ENCODE measurements around the gene STYXL2.

The STYXL2 gene

GRCh38 chr1:167093846-167094516 is at the start of gene STYXL2:
Gene STYXL2, plus strand, starts transcription at chr1:167094075. Its CDS starts 775 bp downstream, at chr1:167094850.
- no peak for DNase-seq

GRCh38 chr1:167051907-167052306 is 42.0 kb upstream of the STYXL2 start:
- no peak for DNase-seq

- peak; percentile 36 to 37 for DNase-seq
These were observed 41.5 kb upstream of the STYXL2 start for GRCh38 chr1:167052389-167052788.

DNA sequence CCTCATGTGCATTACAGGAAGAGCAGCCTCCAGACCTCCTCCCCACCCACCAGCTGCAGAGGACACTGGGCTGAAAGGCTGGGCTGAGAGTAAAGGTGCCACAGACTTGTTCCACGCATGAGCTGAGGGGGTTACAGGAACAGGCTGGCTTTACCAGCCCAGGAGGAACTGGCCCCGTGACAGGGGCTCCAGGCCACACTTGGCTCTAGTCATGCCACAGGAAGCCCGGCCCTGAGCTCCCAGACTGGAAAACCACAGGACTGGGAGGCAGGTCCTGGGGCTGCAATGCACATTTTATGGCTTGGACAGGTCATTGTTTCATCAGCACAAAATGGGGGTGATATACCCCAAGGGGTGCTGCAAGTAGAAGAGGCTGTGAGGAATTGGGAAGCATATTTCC is 39.3 kb upstream of the STYXL2 start:
- DNase-seq: no peak

DNA sequence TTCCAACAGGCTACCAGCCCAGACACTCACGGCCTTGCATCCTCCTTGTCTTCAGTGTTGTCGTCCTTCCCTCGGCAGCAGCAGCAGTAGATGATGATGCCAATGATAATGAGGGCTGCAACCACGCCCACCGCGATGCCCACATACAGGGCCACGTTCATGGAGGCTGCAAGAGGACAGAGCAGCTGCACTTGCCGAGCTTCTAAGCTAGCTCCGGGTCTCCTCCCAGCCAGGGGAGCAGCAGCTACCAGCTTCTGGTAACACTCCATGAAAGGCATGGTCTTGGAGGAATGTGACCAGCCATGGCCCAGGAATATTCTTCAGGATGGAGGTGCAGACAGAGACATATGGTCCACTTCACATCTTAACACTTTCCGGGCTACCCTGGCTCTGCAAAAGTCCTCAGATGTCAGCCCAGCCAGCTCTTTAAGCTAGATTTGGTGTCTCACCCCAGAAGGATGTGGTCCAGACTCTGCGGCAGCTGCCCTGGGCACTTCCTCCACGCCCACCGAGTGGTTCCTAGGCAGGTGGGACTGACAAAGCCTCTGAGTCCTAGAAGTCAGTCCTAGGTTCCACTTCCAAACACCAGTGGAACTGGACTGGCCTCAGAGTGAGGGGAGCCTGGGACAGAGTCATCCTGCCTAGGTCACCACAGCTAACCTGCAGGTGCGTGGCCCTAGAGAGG is 38.8 kb upstream of the STYXL2 start:
- peak in 1 of 2 experiments; percentile 17 for DNase-seq

- peak in 1 of 2 experiments; percentile 60 for DNase-seq
These were observed 37.2 kb upstream of the STYXL2 start for GRCh38 chr1:167056529-167057231.

- DNase-seq: peak; percentile 71 to 73
These were observed 36.6 kb upstream of the STYXL2 start for GRCh38 chr1:167057241-167057688.

- DNase-seq: peak; percentile 47 to 62
These were observed 34.6 kb upstream of the STYXL2 start for GRCh38 chr1:167059045-167059808.

- DNase-seq: no peak
These were observed 34.1 kb upstream of the STYXL2 start for GRCh38 chr1:167059809-167060107.

- no peak for DNase-seq
These were observed 33.5 kb upstream of the STYXL2 start for GRCh38 chr1:167060141-167061072.

DNA sequence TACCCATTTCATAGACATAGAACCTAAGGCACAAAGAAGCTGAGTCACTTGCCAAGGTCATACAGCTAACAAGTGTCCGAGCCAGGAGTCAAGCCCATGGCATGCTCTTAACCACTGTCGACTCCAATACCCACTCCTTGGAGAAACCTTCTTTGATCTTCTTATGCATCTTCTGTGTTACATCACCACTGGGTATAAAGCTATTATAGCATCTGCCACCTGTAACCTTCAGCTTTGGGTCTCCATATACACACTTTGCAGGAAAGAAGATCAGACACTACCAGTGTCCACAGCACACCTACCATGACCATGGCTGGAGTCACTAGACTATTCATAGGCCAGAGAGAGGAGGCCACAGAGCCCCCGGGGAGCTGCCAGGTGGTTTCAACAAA is 32.8 kb upstream of the STYXL2 start:
- no peak for DNase-seq

DNA sequence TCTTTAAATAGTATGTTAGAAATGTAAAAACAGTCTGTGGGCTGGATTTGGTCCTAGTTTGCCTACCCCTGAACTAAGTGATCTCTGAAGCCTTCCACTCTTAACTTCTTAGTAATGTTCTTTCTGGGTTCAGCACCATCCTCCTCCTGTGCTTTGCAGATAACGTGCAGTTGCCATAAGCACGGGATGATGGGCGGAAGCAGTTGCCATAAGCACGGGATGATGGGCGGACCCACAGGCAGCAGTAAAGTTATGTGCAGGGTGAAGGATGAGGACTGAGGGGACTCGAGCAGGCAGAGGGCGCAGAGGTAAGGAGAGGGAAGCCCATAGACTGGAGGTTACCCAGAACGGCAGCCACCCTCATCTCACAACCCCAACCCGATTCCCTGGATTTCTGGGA is 29.3 kb upstream of the STYXL2 start:
- no peak for DNase-seq

DNA sequence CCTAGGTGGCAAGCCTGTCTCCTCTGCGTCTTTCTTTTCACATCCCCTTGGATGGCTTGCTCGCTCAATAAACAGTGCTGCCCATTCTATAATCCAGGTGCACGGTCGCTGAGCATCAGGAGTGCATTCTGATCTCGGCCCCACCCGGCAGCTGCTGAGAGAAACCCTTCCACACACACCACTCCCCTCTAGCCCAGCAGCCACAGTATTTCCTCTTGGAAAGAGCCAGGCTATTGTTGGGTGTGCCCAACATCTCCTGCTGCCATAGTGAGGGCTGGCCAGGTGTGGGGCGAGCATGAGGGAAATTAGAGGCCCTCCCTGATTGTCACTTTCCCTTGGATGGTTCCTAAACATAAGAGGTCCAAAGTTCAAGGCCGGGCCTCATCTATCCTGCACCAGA is 28.4 kb upstream of the STYXL2 start:
- peak in 1 of 2 experiments; percentile 24 for DNase-seq

- DNase-seq: peak; percentile 32 to 36
These were observed 27.3 kb upstream of the STYXL2 start for GRCh38 chr1:167066333-167067122.

GRCh38 chr1:167067904-167068303 is 26.0 kb upstream of the STYXL2 start:
- no peak for DNase-seq

- DNase-seq: no peak
These were observed 25.1 kb upstream of the STYXL2 start for GRCh38 chr1:167068761-167069160.

- no peak for DNase-seq
These were observed 22.6 kb upstream of the STYXL2 start for GRCh38 chr1:167071286-167071685.

DNA sequence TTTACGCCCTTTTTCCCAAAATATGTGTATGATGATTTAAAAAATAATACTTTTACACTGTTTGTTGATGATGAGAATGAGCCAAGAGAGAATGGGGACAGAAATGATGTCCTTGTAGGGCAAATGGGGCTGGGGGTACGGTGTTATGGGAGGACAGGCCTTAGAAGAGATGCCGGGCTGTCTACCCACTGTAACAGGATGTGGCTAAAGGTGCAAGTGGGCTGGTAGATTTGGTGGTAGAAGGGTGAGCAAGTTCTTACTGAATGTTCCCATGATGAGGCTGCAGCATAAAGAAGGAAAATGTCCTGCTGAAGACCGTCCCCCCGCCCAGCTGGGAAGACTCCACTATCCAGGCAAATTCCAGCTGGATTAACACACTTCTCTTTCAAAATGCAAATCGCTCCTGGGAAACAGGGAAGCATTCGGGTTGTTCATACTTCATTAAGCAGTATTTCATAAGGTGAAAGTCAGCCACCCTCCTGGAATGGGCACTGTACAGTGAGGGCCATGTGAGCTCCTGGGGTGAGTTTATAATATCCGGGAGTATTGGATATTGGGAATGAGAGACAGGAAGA is 17.7 kb upstream of the STYXL2 start:
- no peak for DNase-seq

DNA sequence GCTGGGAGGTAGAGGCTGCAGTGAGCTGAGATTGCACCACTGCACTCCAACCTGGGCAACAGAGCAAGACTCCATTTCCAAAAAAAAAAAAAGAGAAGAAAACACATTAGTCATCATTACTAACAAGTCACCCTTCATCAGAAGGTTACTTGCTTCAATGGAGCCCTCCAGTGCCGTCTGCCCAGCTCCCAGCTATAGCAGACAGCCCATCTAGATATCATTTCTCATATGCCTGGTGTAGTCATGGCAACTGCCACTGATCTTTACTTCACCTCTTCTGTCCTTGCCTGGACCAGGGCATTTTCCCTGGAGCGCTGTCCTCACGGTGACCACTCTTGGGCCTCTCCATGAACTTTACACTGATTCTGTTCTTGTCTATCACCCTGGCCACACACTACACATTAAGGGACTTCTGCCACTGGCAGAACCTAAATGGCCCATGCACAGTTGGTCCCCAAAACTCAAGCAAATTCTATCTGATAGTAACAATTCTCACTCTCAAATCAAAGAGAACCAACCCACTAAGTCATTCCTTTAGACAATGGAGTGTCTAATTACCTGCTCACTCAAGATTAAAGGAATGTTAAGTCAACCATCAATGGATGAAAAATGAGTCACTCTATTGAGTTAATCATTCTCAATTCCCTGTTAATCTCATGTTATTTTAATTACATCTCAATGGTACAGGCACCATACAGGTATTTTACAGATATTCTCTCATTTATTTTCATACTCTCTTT is 16.6 kb upstream of the STYXL2 start:
- DNase-seq: no peak

DNA sequence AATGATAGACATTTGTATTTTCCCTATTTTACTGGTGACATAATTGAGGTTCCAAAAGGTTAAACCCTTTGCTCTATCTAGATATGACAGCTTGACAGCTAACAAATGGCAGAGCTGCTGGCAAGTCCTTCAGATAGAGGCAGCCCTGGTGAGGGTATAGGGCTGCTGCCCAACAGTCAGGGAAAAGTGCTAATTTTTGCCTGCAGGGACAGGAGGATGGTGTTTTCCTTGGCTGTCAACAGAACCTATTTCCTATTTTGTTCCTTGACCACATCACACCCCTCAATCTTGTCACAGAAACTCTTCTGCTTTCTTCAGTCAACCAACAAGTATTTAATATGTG is 16.0 kb upstream of the STYXL2 start:
- DNase-seq: no peak

All from SHP77 (cell line).